GM23338 (cell line): ENCODE data around the gene LRIT3. TPM values are rescaled to one million over a fixed set of nuclear protein-coding genes. Genes with fewer than 3 reads are reported as not detected.

ENCODE experiments used
- ATAC-seq: fragments of 200-7000 bp; cut with Tn5 transposase; 3 replicates; pipeline ENCODE4 v1.9.1; 2020
- DNase-seq: peaks from one replicate; pipeline ENCODE4 v3.0.0-alpha.2; 2015; ENCODE audit warnings: low spot score
- H2AFZ ChIP-seq: fragments of 200-600 bp; sonication (generic); 2 replicates; pipeline ENCODE4 v1.8.0; 2016; ENCODE audit warnings: antibody characterized with exemption, mild to moderate bottlenecking, moderate library complexity
- H3F3A ChIP-seq: fragments of 200-600 bp; sonication (generic); replicated peaks from 2 replicates; pipeline ENCODE4 v1.8.0; 2017; ENCODE audit warnings: antibody characterized with exemption, mixed run types, low read depth
- H3K27ac ChIP-seq: fragments of 200-600 bp; sonication (generic); 2 replicates; pipeline ENCODE4 v1.6.1; 2016; ENCODE audit warnings: low read depth
- H3K27me3 ChIP-seq: fragments of 200-600 bp; sonication (generic); 2 replicates; pipeline ENCODE4 v1.8.0; 2016; ENCODE audit warnings: mild to moderate bottlenecking, mixed run types, moderate library complexity; ENCODE audit not compliant: insufficient read depth
- H3K36me3 ChIP-seq: fragments of 200-600 bp; sonication (generic); 2 replicates; pipeline ENCODE4 v1.8.0; 2016; ENCODE audit warnings: mild to moderate bottlenecking; ENCODE audit not compliant: insufficient read depth
- H3K4me1 ChIP-seq: fragments of 200-600 bp; sonication (generic); 2 replicates; pipeline ENCODE4 v1.8.0; 2016; ENCODE audit warnings: mild to moderate bottlenecking, moderate library complexity; ENCODE audit not compliant: insufficient read depth
- H3K4me2 ChIP-seq: fragments of 200-600 bp; sonication (generic); 2 replicates; pipeline ENCODE4 v1.7.1; 2017; ENCODE audit warnings: mixed run types
- H3K4me3 ChIP-seq: fragments of 200-600 bp; sonication (generic); 2 replicates; pipeline ENCODE4 v1.6.1; 2016; ENCODE audit warnings: mixed run types
- H3K79me2 ChIP-seq: fragments of 200-600 bp; sonication (generic); replicated peaks from 2 replicates; pipeline ENCODE4 v1.8.0; 2017; ENCODE audit warnings: mild to moderate bottlenecking; ENCODE audit not compliant: insufficient read depth
- H3K9me2 ChIP-seq: fragments of 200-600 bp; sonication (generic); 2 replicates; pipeline ENCODE4 v1.8.0; 2017; ENCODE audit not compliant: insufficient read depth
- H4K20me1 ChIP-seq: fragments of 200-600 bp; sonication (generic); replicated peaks from 2 replicates; pipeline ENCODE4 v1.8.0; 2017; ENCODE audit warnings: mild to moderate bottlenecking; ENCODE audit not compliant: insufficient read depth
- H3K27ac Mint-ChIP-seq: 2 replicates; pipeline ENCODE4 v1.8.0; 2020; ENCODE audit warnings: inconsistent platforms, mild to moderate bottlenecking, moderate library complexity, mixed read lengths
- H3K27me3 Mint-ChIP-seq: 3 replicates; pipeline ENCODE4 v1.8.0; 2022; ENCODE audit warnings: low read depth, mild to moderate bottlenecking, moderate library complexity, mixed read lengths, inconsistent platforms; ENCODE audit not compliant: insufficient read depth, poor library complexity
- H3K36me3 Mint-ChIP-seq: 3 replicates; pipeline ENCODE4 v1.8.0; 2021; ENCODE audit warnings: low read depth, mild to moderate bottlenecking, inconsistent platforms, moderate library complexity, mixed read lengths
- H3K4me1 Mint-ChIP-seq: 3 replicates; pipeline ENCODE4 v1.8.0; 2020; ENCODE audit warnings: mild to moderate bottlenecking, inconsistent platforms, mixed read lengths
- H3K4me3 Mint-ChIP-seq: 3 replicates; pipeline ENCODE4 v1.8.0; 2021; ENCODE audit warnings: moderate library complexity, mild to moderate bottlenecking, inconsistent platforms, mixed read lengths
- H3K9me3 Mint-ChIP-seq: 3 replicates; pipeline ENCODE4 v1.8.0; 2020; ENCODE audit warnings: moderate library complexity, mild to moderate bottlenecking, inconsistent platforms, mixed read lengths
- CREB1 ChIP-seq: fragments of 250-450 bp; sonication (Bioruptor Pico); IDR thresholded peaks from 2 replicates; pipeline ENCODE4 v1.5.0; 2020; ENCODE audit warnings: low read depth, mild to moderate bottlenecking, moderate library complexity
- EZH2 ChIP-seq: fragments of 200-600 bp; sonication (generic); IDR thresholded peaks from one replicate; pipeline ENCODE4 v1.8.0; 2017; ENCODE audit warnings: antibody characterized with exemption, mild to moderate bottlenecking, low read depth; ENCODE audit not compliant: unreplicated experiment
- EZH2phosphoT487 ChIP-seq: fragments of 200-600 bp; sonication (generic); IDR thresholded peaks from one replicate; pipeline ENCODE4 v1.8.1; 2018; ENCODE audit warnings: antibody characterized with exemption; ENCODE audit not compliant: unreplicated experiment
- NANOG ChIP-seq: IDR thresholded peaks from 2 replicates; pipeline ENCODE4 v1.6.1; 2016; ENCODE audit warnings: antibody characterized with exemption, borderline replicate concordance
- POLR2AphosphoS5 ChIP-seq: IDR thresholded peaks from 2 replicates; pipeline ENCODE4 v1.6.1; 2016; ENCODE audit warnings: antibody characterized with exemption, low read depth
- polyA plus RNA-seq: library from polyadenylated mRNA; unstranded; fragments of >200 nt; fragmentation: Nextera tagmentation; extraction: Ambion mirVana; gene quantifications from 2 replicates; pipeline ENCODE4 v1.2.1, GENCODE V29; 2016
- total RNA-seq: library from RNA; depleted of rRNA; stranded (reverse); fragments of >200 nt; shearing (Covaris generic); gene quantifications from 2 replicates; pipeline ENCODE4 v1.2.3, GENCODE V29; 2014
- TF ChIP-seq, protein P1 (sequence below): fragments of 250-450 bp; sonication (Bioruptor Pico); IDR thresholded peaks from 2 replicates; pipeline ENCODE4 v1.5.0; 2020; ENCODE audit warnings: mild to moderate bottlenecking, moderate library complexity
- TF ChIP-seq, protein P2 (sequence below), 2 experiments: fragments of 200-600 bp in 1 of 2; sonication (generic) in 1 of 2; conservative IDR thresholded peaks; 2 replicates each; pipeline versions ENCODE4 v1.5.1 to v1.6.1; 2016 to 2017; ENCODE audit warnings: antibody characterized with exemption in 2 of 2, low read depth in 2 of 2, mild to moderate bottlenecking in 2 of 2, moderate library complexity in 1 of 2

Gene LRIT3
- total and polyA plus RNA-seq, 2 experiments from 2014 or later, result 0.14 TPM; not detected in 1

- H3K27me3 ChIP-seq, result no peaks in the 10 kb centered on the region
- no peak for TF ChIP-seq EZH2phosphoT487
- TF ChIP-seq, protein P1, sequence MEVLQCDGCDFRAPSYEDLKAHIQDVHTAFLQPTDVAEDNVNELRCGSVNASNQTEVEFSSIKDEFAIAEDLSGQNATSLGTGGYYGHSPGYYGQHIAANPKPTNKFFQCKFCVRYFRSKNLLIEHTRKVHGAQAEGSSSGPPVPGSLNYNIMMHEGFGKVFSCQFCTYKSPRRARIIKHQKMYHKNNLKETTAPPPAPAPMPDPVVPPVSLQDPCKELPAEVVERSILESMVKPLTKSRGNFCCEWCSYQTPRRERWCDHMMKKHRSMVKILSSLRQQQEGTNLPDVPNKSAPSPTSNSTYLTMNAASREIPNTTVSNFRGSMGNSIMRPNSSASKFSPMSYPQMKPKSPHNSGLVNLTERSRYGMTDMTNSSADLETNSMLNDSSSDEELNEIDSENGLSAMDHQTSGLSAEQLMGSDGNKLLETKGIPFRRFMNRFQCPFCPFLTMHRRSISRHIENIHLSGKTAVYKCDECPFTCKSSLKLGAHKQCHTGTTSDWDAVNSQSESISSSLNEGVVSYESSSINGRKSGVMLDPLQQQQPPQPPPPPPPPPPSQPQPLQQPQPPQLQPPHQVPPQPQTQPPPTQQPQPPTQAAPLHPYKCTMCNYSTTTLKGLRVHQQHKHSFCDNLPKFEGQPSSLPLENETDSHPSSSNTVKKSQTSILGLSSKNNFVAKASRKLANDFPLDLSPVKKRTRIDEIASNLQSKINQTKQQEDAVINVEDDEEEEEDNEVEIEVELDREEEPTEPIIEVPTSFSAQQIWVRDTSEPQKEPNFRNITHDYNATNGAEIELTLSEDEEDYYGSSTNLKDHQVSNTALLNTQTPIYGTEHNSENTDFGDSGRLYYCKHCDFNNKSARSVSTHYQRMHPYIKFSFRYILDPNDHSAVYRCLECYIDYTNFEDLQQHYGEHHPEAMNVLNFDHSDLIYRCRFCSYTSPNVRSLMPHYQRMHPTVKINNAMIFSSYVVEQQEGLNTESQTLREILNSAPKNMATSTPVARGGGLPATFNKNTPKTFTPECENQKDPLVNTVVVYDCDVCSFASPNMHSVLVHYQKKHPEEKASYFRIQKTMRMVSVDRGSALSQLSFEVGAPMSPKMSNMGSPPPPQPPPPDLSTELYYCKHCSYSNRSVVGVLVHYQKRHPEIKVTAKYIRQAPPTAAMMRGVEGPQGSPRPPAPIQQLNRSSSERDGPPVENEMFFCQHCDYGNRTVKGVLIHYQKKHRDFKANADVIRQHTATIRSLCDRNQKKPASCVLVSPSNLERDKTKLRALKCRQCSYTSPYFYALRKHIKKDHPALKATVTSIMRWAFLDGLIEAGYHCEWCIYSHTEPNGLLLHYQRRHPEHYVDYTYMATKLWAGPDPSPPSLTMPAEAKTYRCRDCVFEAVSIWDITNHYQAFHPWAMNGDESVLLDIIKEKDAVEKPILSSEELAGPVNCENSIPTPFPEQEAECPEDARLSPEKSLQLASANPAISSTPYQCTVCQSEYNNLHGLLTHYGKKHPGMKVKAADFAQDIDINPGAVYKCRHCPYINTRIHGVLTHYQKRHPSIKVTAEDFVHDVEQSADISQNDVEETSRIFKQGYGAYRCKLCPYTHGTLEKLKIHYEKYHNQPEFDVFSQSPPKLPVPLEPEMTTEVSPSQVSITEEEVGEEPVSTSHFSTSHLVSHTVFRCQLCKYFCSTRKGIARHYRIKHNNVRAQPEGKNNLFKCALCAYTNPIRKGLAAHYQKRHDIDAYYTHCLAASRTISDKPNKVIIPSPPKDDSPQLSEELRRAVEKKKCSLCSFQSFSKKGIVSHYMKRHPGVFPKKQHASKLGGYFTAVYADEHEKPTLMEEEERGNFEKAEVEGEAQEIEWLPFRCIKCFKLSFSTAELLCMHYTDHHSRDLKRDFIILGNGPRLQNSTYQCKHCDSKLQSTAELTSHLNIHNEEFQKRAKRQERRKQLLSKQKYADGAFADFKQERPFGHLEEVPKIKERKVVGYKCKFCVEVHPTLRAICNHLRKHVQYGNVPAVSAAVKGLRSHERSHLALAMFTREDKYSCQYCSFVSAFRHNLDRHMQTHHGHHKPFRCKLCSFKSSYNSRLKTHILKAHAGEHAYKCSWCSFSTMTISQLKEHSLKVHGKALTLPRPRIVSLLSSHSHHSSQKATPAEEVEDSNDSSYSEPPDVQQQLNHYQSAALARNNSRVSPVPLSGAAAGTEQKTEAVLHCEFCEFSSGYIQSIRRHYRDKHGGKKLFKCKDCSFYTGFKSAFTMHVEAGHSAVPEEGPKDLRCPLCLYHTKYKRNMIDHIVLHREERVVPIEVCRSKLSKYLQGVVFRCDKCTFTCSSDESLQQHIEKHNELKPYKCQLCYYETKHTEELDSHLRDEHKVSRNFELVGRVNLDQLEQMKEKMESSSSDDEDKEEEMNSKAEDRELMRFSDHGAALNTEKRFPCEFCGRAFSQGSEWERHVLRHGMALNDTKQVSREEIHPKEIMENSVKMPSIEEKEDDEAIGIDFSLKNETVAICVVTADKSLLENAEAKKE, result no peak
- no peak for TF ChIP-seq EZH2
- TF ChIP-seq, protein P2, sequence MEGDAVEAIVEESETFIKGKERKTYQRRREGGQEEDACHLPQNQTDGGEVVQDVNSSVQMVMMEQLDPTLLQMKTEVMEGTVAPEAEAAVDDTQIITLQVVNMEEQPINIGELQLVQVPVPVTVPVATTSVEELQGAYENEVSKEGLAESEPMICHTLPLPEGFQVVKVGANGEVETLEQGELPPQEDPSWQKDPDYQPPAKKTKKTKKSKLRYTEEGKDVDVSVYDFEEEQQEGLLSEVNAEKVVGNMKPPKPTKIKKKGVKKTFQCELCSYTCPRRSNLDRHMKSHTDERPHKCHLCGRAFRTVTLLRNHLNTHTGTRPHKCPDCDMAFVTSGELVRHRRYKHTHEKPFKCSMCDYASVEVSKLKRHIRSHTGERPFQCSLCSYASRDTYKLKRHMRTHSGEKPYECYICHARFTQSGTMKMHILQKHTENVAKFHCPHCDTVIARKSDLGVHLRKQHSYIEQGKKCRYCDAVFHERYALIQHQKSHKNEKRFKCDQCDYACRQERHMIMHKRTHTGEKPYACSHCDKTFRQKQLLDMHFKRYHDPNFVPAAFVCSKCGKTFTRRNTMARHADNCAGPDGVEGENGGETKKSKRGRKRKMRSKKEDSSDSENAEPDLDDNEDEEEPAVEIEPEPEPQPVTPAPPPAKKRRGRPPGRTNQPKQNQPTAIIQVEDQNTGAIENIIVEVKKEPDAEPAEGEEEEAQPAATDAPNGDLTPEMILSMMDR (conservative IDR thresholded peaks at IDR 0.05; ENCODE audit: low read depth in 2 of 2), result no peak
- no peak for TF ChIP-seq POLR2AphosphoS5
- no peak for TF ChIP-seq NANOG
- TF ChIP-seq CREB1 (CRISPR knock-in tag), result no peak
- H3K4me2 ChIP-seq, result no peak overlapping the region
- H3F3A ChIP-seq, result no peaks in the 10 kb centered on the region
- ATAC-seq, result no peak
- H4K20me1 ChIP-seq, result no peaks in the 10 kb centered on the region
- no peaks in the 10 kb centered on the region for H3K79me2 ChIP-seq
- no peak overlapping the region for H3K4me3 ChIP-seq
- H3K9me2 ChIP-seq, result no peaks in the 10 kb centered on the region
- H3K4me3 Mint-ChIP-seq, result no peak overlapping the region
- no peak overlapping the region for H3K27ac Mint-ChIP-seq
- no peaks in the 10 kb centered on the region; the same call in 2 of the 3 replicates for H3K9me3 Mint-ChIP-seq
- H3K27ac ChIP-seq, result no peak overlapping the region
- H3K36me3 ChIP-seq, result no peaks in the 10 kb centered on the region
- no peaks in the 10 kb centered on the region for H3K36me3 Mint-ChIP-seq
- no peaks in the 10 kb centered on the region for H3K4me1 Mint-ChIP-seq
- no peak for DNase-seq
- H3K27me3 Mint-ChIP-seq, result no peaks in the 10 kb centered on the region
- H2AFZ ChIP-seq, result no peak overlapping the region
- H3K4me1 ChIP-seq, result no peaks in the 10 kb centered on the region
These were observed 39.2 kb downstream of the LRIT3 start for GRCh38 chr4:109887071-109887470.
